Activated CD4-positive, alpha-beta T cell treated with anti-CD3 and anti-CD28 coated beads, Interleukin-2, amount 50 U/mL, for 16 hours (primary cell): ENCODE results near the gene HIRIP3.

Experiments
- DNase-seq: peaks from one replicate; pipeline ENCODE4 v3.0.0-alpha.2; 2020

Gene HIRIP3

GRCh38 chr16:29958756-29959155, 36.7 kb downstream of the HIRIP3 start:
- no peak for DNase-seq

- DNase-seq, result no peak
Observed at GRCh38 chr16:29951625-29952365, 43.6 kb downstream of the HIRIP3 start.

GRCh38 chr16:29950806-29951461, 44.5 kb downstream of the HIRIP3 start:
- DNase-seq, result no peak

GRCh38 chr16:29947897-29948296, 47.5 kb downstream of the HIRIP3 start:
- no peak for DNase-seq

- no peak for DNase-seq
Observed at GRCh38 chr16:29943846-29944799, 51.3 kb downstream of the HIRIP3 start.
